ENCODE data around the gene MNAT1.
A peak's percentile ranks its signal among the peaks of the same experiment; 100 is the strongest.
"Not testable (repeated sequence)": the region's sequence is repeated elsewhere in the genome, so short reads cannot be mapped to it uniquely, and the experiment has no call there.

The MNAT1 gene

GRCh38 chr14:60760644-60761364 lies 26.2 kb downstream of the MNAT1 start:
- FAIRE-seq (no peak), DNase-seq (ENCODE audit: insufficient read length, low spot score) (no peak)
- no peak for TF ChIP-seq SPI1 (IDR thresholded peaks at IDR 0.05; ENCODE audit: low read depth, low read length)
- TF ChIP-seq TAF1 (IDR thresholded peaks at IDR 0.05; ENCODE audit: low read depth, low read length), result no peak
- TF ChIP-seq POLR2AphosphoS5 (IDR thresholded peaks at IDR 0.05; ENCODE audit: low read depth, low read length), result no peak
- no peak for TF ChIP-seq POU2F2 (IDR thresholded peaks at IDR 0.05; ENCODE audit: low read depth, low read length)

- TF ChIP-seq TAF1 (IDR thresholded peaks at IDR 0.05; ENCODE audit: low read depth, low read length), result no peak
- TF ChIP-seq POLR2A (IDR thresholded peaks at IDR 0.05; ENCODE audit: low read depth, low read length), result no peak
- no peak for TF ChIP-seq SPI1 (IDR thresholded peaks at IDR 0.05; ENCODE audit: low read depth, low read length)
- TF ChIP-seq POLR2AphosphoS5 (IDR thresholded peaks at IDR 0.05; ENCODE audit: low read depth, low read length), result no peak
- TF ChIP-seq PAX5 (IDR thresholded peaks at IDR 0.05; ENCODE audit: insufficient read depth, low read length, severe bottlenecking), result no peak
- TF ChIP-seq POU2F2 (IDR thresholded peaks at IDR 0.05; ENCODE audit: low read depth, low read length), result no peak
- DNase-seq (ENCODE audit: insufficient read length, low spot score) (no peak), FAIRE-seq (no peak)
Observed at GRCh38 chr14:60768602-60769001, 34.0 kb downstream of the MNAT1 start.

GRCh38 chr14:60771117-60771516 lies 36.6 kb downstream of the MNAT1 start:
- FAIRE-seq (no peak), DNase-seq (ENCODE audit: insufficient read length, low spot score) (no peak)
- no peak for TF ChIP-seq POLR2AphosphoS5 (IDR thresholded peaks at IDR 0.05; ENCODE audit: low read depth, low read length)
- TF ChIP-seq PAX5 (IDR thresholded peaks at IDR 0.05; ENCODE audit: insufficient read depth, low read length, severe bottlenecking), result no peak
- no peak for TF ChIP-seq SPI1 (IDR thresholded peaks at IDR 0.05; ENCODE audit: low read depth, low read length)
- TF ChIP-seq POU2F2 (IDR thresholded peaks at IDR 0.05; ENCODE audit: low read depth, low read length), result no peak
- no peak for TF ChIP-seq POLR2A (IDR thresholded peaks at IDR 0.05; ENCODE audit: low read depth, low read length)
- no peak for TF ChIP-seq TAF1 (IDR thresholded peaks at IDR 0.05; ENCODE audit: low read depth, low read length)

GRCh38 chr14:60773558-60773957 lies 39.0 kb downstream of the MNAT1 start:
- peak; percentile 57 for FAIRE-seq

DNA sequence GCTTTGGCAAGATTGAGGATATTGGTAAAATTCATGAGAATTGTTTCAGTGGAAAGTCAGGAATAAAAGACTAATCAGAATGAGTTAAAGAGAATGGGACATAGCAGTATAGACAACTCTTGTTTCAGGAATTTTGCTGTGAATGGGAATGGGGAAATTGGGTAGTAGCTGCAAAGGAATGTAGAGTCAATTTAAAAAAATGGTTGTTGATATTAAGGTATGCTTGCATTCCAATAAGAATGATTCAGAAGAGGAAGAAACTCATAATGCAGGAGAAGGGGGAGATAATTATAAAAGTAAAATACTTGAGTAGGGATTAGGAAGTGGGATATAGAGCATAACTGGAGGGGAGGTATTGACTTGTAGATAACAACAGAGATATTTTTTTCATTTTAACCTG lies 40.7 kb downstream of the MNAT1 start:
- DNase-seq (ENCODE audit: insufficient read length, low spot score), result no peak
- no peak for TF ChIP-seq TAF1 (IDR thresholded peaks at IDR 0.05; ENCODE audit: low read depth, low read length)
- TF ChIP-seq POU2F2 (IDR thresholded peaks at IDR 0.05; ENCODE audit: low read depth, low read length), result no peak
- TF ChIP-seq POLR2AphosphoS5 (IDR thresholded peaks at IDR 0.05; ENCODE audit: low read depth, low read length), result no peak
- no peak for TF ChIP-seq PAX5 (IDR thresholded peaks at IDR 0.05; ENCODE audit: insufficient read depth, low read length, severe bottlenecking)
- no peak for FAIRE-seq

More at GRCh38 chr14:60773558-60773957, 39.0 kb downstream of the MNAT1 start:
- DNase-seq (ENCODE audit: insufficient read length, low spot score), result no peak
- TF ChIP-seq SPI1 (IDR thresholded peaks at IDR 0.05; ENCODE audit: low read depth, low read length) (no peak), PAX5 (IDR thresholded peaks at IDR 0.05; ENCODE audit: insufficient read depth, low read length, severe bottlenecking) (no peak), POLR2A (IDR thresholded peaks at IDR 0.05; ENCODE audit: low read depth, low read length) (no peak), TAF1 (IDR thresholded peaks at IDR 0.05; ENCODE audit: low read depth, low read length) (no peak), POU2F2 (IDR thresholded peaks at IDR 0.05; ENCODE audit: low read depth, low read length) (no peak), POLR2AphosphoS5 (IDR thresholded peaks at IDR 0.05; ENCODE audit: low read depth, low read length) (no peak)

- no peak for DNase-seq (ENCODE audit: insufficient read length, low spot score)
- no peak for FAIRE-seq
- no peak for TF ChIP-seq POU2F2 (IDR thresholded peaks at IDR 0.05; ENCODE audit: low read depth, low read length)
- no peak for TF ChIP-seq PAX5 (IDR thresholded peaks at IDR 0.05; ENCODE audit: insufficient read depth, low read length, severe bottlenecking)
- no peak for TF ChIP-seq TAF1 (IDR thresholded peaks at IDR 0.05; ENCODE audit: low read depth, low read length)
- no peak for TF ChIP-seq SPI1 (IDR thresholded peaks at IDR 0.05; ENCODE audit: low read depth, low read length)
- no peak for TF ChIP-seq POLR2AphosphoS5 (IDR thresholded peaks at IDR 0.05; ENCODE audit: low read depth, low read length)
- no peak for TF ChIP-seq POLR2A (IDR thresholded peaks at IDR 0.05; ENCODE audit: low read depth, low read length)
Observed at GRCh38 chr14:60777856-60778578, 43.5 kb downstream of the MNAT1 start.

GRCh38 chr14:60779745-60780514 lies 45.4 kb downstream of the MNAT1 start:
- DNase-seq (ENCODE audit: insufficient read length, low spot score), result not testable (repeated sequence)
- FAIRE-seq, result peak; percentile 23

DNA sequence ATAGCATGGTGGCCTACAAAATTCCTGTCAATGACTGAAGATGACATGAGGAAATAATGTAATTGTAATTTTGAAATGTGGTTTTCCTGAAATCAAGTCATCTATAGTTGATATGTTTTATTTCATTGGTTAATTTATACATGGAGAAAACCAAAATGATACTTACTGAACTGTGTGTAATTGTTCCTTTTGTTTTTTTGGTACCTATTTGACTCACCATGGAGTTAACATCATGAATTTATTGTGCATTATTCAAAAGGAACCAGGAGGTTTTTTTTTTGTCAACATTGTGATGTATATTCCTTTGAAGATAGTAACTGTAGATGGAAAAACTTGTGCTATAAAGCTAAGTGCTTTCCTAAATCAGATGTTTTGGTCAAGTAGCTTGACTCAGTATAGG lies 46.0 kb downstream of the MNAT1 start:
- not testable (repeated sequence) for DNase-seq (ENCODE audit: insufficient read length, low spot score); FAIRE-seq

DNA sequence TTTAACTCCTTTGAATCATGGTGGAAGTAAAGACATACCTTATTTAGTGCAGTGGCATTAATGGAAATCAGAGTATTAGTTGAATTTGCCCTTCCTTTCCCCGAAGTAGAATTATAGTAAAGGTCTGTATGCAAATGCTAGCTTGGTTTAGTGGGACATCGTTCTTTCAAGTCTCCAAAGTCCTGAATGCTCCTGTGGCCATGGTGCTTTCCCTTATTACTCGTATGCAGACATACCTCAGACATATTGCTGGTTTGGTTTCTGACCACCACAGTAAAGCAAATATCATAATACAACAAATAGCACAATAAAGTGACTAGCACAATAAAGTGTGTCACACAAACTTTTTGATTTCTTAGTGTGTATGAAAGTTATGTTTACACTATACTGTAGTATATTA lies 52.3 kb downstream of the MNAT1 start:
- TF ChIP-seq SPI1 (IDR thresholded peaks at IDR 0.05; ENCODE audit: low read depth, low read length) (no peak), POLR2A (IDR thresholded peaks at IDR 0.05; ENCODE audit: low read depth, low read length) (no peak), POU2F2 (IDR thresholded peaks at IDR 0.05; ENCODE audit: low read depth, low read length) (no peak), PAX5 (IDR thresholded peaks at IDR 0.05; ENCODE audit: insufficient read depth, low read length, severe bottlenecking) (no peak), POLR2AphosphoS5 (IDR thresholded peaks at IDR 0.05; ENCODE audit: low read depth, low read length) (no peak), TAF1 (IDR thresholded peaks at IDR 0.05; ENCODE audit: low read depth, low read length) (no peak)
- FAIRE-seq, result peak; percentile 35
- DNase-seq (ENCODE audit: insufficient read length, low spot score), result no peak

DNA sequence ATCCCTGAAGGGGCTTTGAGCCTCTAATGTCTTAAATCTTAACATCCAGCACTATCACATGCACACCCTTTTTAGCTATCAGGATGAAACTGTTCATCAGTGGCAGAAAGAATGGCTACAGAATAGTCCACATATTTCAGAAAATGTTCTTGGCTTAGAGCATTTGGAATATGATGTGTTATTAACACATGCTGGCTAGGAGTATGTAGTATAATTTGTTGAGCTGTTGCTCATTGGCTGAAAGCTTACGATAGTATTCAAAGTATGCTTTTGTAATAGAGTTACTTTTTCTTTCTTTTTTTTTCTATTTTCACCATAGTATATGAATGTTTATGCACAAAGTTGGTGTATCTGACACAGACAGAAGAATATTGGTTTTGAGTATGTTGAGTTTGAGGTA lies 55.1 kb downstream of the MNAT1 start:
- DNase-seq (ENCODE audit: insufficient read length, low spot score) (no peak), FAIRE-seq (no peak)
- TF ChIP-seq POLR2AphosphoS5 (IDR thresholded peaks at IDR 0.05; ENCODE audit: low read depth, low read length) (no peak), PAX5 (IDR thresholded peaks at IDR 0.05; ENCODE audit: insufficient read depth, low read length, severe bottlenecking) (no peak), POLR2A (IDR thresholded peaks at IDR 0.05; ENCODE audit: low read depth, low read length) (no peak), TAF1 (IDR thresholded peaks at IDR 0.05; ENCODE audit: low read depth, low read length) (no peak), SPI1 (IDR thresholded peaks at IDR 0.05; ENCODE audit: low read depth, low read length) (no peak)

Data from GM12891 (cell line).